Fibroblast of peridontal ligament (primary cell): ENCODE results near the gene CMTM6.
"Not testable (repeated sequence)": the region's sequence is repeated elsewhere in the genome, so short reads cannot be mapped to it uniquely, and the experiment has no call there.

Experiments used
- DNase-seq: peaks from one replicate; pipeline ENCODE4 v3.0.0-alpha.2; 2010; ENCODE audit errors: extremely low read depth

CMTM6 gene

GRCh38 chr3:32447865-32448400 lies 54.7 kb downstream of the CMTM6 start:
- no peak for DNase-seq

- peak; percentile 44 for DNase-seq
Observed at GRCh38 chr3:32443478-32443877, 59.2 kb downstream of the CMTM6 start.

- DNase-seq: no peak
Observed at GRCh38 chr3:32442766-32443165, 59.9 kb downstream of the CMTM6 start.

DNA sequence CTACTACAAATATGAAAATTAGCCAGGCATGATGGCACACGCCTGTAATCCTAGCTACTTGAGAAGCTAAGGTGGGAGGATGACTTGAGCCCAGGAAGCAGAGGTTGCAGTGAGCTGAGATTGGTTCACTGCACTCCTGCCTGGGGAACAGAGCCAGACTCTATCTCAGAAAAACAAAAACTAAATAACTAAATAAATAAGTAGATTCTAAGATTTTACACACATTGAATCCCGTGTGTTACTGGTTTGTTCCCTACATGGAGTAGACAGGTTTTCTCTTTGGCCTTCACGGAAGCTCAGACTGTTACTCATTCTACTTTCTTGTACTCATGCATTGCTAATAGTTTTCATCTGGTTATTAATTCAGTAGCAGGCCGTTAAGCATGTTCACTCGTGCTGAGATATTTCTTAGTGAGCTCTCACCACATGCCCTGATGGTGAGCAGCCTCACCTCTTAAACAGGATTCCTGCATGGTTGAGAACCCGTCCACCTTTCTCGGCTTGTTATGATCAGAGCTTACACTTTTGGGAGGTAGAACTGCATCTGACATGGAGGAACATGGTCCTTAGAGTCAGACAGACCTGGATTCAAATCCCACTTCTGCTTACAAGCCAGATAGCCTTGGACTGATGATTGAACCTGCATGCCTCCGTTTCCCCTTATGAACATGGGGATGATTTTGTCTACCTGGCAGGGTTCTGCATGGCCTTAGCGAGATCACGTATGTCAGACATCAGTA lies 61.9 kb downstream of the CMTM6 start:
- DNase-seq: no peak

DNA sequence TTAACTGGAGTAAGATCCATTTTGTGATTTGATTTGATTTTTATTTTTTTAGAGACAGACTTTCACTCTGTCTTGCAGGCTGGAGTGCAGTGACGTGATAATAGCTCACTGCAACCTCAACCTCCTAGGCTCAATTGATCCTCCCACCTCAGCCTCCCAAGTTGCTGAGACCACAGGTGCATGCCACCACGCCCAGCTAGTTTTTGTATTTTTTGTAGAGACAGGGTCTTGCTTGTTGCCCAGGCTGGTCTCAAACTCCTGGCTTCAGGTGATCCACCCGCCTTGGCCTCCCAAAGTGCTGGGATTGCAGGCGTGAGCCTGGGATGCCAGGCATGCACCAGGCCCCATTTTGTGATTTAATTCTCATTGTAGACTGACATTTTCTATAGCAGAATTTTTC lies 63.2 kb downstream of the CMTM6 start:
- DNase-seq: not testable (repeated sequence)

DNA sequence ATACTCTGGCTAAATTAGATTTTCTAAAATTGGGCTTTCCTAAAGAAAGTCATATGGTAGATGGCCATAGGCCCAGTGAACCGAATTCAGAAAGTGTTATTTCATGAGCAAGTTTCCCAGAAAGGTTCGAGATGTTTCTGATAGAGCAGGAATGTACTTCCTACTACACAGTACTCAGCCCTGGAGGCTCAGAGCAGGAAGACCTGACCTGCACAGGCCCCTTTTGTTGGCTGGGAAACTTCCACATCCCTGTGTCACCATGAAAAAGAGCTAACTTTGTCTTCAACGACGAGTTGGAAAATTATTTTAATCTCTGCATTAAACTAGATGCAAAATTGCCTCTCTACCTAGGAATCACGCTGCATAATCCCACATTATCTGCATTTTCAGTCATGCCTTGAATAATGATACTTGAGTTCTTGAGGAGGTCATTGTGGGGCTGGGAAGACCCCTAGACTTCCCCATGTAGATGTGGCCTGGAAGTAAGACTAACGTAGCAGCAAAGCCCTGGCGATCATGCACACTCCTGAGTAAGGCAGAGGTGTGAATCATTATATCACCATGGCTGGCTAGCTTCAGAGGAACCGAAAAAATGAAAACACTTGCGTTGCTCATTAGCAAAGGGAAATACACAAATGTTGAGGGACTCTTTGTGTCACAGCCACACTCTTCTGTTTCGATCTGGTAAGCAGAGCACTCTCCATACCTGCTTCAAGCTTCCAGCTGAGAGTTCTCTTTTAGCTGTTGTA lies 63.9 kb downstream of the CMTM6 start:
- no peak for DNase-seq

- DNase-seq: no peak
Observed at GRCh38 chr3:32437896-32438295, 64.8 kb downstream of the CMTM6 start.

- no peak for DNase-seq
Observed at GRCh38 chr3:32436816-32437189, 65.8 kb downstream of the CMTM6 start.

DNA sequence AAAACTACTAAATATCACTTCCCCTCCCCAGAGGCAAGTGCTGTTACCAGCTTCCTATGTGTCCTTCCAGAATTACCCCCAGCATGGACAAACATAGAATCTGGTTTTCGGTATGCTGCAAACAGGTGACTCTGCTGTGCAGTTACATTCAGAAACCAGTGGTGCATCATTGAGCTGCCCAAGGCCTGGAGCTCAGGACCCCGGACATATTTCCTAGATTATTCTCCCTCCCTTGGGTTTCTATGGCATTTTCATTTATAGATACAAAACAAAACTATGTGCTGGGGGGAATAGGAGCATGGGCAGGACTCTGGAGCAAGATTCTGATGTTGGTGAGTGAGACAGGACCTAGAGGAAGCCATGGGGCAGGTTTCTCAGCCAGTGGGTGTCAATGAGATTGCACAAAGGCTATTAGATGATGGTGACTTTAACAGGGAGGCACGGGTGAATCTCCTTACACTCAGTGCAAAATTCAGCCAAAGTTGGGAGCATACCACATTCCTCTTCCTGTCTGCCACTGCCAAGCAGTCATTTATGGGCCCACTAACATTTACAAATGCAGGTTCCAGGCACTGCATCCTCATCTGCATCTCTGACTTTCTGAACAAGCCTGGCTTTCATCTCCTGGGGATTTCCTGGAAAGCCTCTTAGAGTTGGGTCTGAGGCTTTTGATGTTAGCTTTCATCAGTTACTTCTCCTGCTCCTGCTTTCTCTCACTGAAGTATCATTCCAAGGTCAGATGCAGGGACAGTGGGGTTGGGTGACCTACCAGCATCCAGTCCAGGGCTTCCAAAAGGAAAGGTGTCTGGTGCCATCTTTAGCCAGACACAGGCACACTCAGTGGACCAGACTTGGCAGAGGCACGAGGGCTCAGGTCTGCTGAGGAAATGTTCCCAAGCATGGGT lies 66.5 kb downstream of the CMTM6 start:
- DNase-seq: no peak

GRCh38 chr3:32434206-32434605 lies 68.4 kb downstream of the CMTM6 start:
- no peak for DNase-seq

DNA sequence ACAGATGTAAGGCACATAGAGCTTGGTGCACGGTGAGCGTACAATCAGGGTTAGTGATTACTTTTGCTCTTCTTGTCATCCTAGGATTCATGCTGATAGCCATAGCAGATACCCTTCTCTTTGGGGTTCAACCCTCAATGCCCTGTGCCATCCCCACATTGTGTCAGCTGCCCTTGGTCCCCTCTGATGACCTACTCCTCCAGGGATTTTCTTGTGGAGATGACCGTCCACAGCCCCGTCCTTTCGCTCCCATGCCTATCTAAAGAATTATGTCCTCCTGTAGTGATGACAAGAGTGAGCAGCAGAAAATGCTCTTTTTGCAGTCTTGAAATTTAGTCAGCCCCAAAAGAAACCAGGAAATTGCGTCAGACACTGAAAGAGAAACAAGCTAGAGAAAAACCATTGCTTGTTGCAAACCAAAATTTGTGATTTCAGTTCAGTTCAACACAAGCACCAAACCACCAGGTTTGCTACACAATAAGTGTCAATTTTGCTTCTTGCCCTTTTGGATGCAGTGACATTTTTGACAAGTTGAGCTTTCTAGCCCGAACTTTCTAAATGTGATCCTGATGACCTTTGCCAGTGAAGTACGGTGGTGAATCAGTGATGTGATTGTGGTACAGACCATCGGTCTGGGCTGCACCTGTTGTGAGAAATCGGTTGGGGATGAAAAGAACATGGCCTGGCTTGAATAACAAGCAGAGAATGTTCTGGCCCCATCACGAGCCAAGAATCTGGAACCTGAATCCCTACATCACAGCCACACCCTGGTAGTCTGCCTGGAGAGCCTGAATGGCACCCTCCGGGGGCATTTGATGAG lies 69.7 kb downstream of the CMTM6 start:
- DNase-seq: peak; percentile 60

DNA sequence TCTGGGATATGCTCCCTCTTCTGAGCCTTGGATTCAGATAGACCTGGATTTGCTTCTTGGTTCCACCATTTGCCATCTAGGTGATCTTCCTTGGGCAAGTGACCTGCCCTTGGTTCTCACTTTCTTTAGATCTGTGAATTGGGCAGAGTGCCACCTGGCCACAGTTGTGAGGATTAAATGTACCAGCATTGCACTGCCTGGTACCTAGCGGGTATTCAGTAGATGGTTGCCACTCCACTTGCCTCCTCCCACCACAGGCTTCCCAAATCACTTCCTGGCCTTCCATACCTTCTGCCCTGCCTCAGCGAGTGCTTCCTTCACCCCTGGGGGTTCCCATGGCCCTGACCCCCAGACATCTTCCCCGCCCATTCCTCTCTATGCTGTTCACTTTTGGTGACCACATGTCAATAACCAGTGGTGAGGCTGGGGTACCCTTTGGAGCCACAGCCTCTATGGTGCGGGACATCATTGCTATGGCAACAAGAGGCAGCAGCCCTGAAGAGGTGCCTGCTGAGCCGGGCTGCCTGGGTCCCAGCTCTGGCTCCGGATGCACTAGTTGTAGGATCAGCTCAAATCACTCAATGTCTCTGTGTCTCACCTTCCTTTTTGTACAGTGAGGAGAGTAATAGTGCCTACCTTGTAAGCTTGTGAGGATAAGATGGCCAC lies 70.5 kb downstream of the CMTM6 start:
- no peak for DNase-seq

DNA sequence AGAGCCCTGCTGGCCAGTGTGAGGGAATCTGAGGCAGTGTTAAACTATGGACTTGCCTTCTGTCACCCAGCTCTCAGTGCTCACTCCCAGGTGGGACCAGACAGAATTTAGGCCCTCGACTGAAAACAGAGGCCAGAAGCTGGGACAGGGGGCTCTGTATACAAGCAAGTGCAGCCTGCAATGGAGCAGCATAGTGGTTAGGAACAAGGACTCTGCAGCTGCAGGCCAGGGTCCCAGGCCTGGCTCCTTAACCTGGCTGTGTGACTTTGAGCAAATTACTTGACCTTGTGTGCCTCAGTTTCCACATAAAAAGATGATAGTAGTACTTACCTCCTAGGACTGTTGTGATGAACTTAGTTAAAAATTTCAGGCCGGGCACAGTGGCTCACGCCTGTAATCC lies 71.2 kb downstream of the CMTM6 start:
- DNase-seq: no peak
